ENCODE data around the gene PLSCR3.

Gene PLSCR3

DNA sequence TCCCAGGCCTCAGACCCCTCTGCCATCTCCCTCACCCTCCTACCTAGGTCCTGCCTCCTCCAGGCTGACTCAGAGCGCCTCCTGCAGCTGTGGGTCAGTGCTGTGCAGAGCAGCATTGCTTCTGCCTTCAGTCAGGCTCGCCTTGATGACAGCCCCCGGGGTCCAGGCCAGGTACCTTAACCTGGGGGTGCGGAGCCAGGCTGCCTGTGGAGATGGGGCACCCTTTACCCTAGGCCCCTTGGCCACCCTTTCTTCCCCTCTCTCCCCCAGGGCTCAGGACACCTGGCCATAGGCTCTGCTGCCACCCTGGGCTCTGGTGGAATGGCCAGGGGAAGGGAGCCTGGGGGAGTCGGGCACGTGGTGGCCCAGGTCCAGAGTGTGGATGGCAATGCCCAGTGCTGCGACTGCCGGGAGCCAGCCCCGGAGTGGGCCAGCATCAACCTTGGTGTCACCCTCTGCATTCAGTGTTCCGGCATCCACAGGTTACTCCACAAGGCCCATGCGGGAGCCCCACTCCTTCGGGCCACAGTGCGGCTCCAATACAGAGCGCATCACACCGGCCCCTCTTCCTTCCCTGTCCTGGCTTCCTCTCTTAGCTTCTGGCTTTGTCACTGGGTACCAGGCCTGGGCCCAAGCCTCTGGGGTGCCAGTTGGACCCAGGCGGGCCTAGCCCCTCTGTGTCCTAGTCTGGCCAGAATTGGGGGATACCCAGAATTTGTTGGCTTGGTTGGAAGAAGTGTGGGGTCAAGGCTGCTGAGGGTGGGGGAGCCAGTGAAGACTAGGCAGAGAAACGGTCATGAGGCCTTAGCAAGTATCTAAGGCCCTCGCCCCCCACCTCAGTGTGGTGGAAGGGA is 47.3 kb downstream of the PLSCR3 start:
- no peak for DNase-seq

DNA sequence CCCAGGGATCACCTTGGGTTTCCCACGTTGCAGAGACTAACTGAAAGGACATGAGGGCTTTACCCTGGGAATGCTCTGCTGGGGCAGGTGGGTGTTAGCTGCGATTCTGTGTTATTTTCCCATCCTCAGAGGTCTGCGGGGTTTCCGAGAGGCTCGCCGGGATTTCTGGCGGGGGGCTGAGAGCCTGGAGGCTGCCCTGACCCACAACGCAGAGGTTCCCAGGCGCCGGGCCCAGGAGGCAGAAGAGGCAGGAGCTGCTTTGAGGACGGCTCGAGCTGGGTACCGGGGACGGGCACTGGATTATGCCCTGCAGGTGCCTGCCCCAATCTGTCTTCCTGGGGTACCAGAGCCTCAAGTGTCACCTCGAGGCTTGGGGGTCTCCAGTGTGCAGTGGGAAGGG is 51.1 kb downstream of the PLSCR3 start:
- no peak for DNase-seq

DNA sequence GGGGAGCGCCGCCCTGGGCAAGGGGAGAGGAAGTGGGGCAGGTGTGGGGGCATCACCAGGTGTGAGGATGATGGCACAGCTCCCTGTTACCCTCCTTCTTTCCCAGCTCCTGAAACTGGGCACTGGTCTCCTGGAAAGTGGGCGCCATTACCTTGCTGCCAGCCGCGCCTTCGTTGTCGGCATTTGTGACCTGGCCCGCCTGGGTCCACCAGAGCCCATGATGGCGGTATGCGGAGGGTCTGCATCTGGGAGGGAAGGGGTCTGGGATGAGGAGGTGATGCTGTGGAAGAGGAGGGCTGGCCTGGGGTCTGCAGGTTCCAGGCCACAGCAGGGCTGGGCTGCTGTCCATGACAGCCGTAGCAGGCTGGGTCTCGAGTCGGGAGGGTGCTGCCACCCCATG is 52.5 kb downstream of the PLSCR3 start:
- DNase-seq, result no peak

DNA sequence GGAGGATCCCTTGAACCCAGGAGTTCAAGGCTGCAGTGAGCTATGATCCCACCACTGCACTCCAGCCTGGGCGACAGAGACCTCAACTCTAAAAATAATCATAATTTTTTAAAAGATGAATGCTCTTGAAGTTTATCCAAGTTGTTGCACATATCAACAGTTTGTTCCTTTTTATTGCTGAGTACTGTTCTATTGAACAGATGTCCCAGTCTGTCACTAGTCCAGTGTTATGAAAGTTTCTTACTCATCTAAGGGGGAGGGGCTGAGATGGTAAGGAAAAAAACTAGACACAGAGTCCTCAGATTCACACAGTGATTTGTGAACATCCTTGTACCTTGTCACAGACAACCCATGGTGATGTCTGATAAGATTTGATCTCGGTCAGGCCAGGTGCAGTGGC is 54.1 kb downstream of the PLSCR3 start:
- peak; percentile 47 to 66 (median 61) for DNase-seq

Data from suppressor macrophage treated with lipopolysaccharide for 1 hour (primary cell).